GM12873 (cell line): Measurements from ENCODE around the gene ZNF691.

Source experiments
- CTCF ChIP-seq: IDR thresholded peaks from 2 replicates; pipeline ENCODE4 v1.5.1; 2012; ENCODE audit warnings: low read depth, mild to moderate bottlenecking, moderate library complexity, low read length, control low read depth; ENCODE audit not compliant: insufficient read depth; ENCODE audit errors: missing control alignments

The ZNF691 gene

GRCh38 chr1:42846257-42847110 is at the start of gene ZNF691:
Gene ZNF691, plus strand, starts transcription at chr1:42846613. Its CDS starts 3,046 bp downstream, at chr1:42849659.
- peak; percentile 40 for TF ChIP-seq CTCF

GRCh38 chr1:42797414-42797813 is 49.0 kb upstream of the ZNF691 start:
- no peak for TF ChIP-seq CTCF

DNA sequence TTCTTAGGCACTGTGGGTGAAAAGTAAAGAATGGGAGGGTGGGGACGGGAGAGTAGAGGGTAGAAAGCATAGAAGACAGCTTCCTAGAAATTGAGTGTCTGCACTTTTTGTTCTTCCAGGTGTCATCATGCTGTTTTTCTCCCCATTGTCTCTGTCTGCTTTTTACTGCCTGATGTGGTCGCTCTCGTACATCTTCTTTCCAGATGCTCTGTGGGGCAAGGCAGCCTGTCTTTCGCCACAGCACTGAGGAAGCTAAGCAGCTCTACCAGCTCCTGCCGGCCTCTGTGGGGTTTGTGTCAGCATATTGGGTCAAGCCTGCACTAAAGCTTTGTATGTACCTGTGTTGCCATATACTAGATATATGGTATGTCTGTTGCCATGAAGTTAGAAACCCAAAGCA is 48.4 kb upstream of the ZNF691 start:
- no peak for TF ChIP-seq CTCF

- no peak for TF ChIP-seq CTCF
Observed at GRCh38 chr1:42801832-42802473, 44.5 kb upstream of the ZNF691 start.

GRCh38 chr1:42806171-42806570 is 40.2 kb upstream of the ZNF691 start:
- no peak for TF ChIP-seq CTCF

GRCh38 chr1:42806593-42806992 is 39.8 kb upstream of the ZNF691 start:
- no peak for TF ChIP-seq CTCF

GRCh38 chr1:42807056-42807668 is 39.3 kb upstream of the ZNF691 start:
- no peak for TF ChIP-seq CTCF
